ENCODE measurements around the gene AFDN.

AFDN gene

DNA sequence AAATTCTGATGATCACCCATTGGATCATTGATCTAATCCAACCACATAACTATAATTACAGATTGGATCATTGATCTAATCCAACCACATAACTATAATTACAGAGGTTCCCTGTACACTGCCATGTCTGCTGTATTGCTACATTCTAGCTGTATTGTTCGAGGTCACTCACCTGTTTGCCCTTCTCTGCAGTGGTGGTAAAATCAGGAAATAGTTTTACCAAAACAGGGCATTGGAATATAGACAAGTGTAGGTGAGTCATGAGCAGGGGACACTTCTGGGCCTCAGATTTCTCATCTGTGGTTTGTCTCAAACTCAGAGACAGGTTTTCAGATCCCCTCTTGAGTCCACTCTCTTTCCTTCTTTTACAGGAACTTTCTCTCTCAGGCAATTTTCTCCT is 9.0 kb upstream of the AFDN start:
- H3K4me3 ChIP-seq (ENCODE audit: low read depth, low read length) = no peak overlapping the region
- TF ChIP-seq, protein P1, sequence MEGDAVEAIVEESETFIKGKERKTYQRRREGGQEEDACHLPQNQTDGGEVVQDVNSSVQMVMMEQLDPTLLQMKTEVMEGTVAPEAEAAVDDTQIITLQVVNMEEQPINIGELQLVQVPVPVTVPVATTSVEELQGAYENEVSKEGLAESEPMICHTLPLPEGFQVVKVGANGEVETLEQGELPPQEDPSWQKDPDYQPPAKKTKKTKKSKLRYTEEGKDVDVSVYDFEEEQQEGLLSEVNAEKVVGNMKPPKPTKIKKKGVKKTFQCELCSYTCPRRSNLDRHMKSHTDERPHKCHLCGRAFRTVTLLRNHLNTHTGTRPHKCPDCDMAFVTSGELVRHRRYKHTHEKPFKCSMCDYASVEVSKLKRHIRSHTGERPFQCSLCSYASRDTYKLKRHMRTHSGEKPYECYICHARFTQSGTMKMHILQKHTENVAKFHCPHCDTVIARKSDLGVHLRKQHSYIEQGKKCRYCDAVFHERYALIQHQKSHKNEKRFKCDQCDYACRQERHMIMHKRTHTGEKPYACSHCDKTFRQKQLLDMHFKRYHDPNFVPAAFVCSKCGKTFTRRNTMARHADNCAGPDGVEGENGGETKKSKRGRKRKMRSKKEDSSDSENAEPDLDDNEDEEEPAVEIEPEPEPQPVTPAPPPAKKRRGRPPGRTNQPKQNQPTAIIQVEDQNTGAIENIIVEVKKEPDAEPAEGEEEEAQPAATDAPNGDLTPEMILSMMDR (IDR thresholded peaks at IDR 0.05; ENCODE audit: control insufficient read depth, extremely low read depth, insufficient read depth) = no peak
- no peak for DNase-seq (ENCODE audit: low read depth)

DNA sequence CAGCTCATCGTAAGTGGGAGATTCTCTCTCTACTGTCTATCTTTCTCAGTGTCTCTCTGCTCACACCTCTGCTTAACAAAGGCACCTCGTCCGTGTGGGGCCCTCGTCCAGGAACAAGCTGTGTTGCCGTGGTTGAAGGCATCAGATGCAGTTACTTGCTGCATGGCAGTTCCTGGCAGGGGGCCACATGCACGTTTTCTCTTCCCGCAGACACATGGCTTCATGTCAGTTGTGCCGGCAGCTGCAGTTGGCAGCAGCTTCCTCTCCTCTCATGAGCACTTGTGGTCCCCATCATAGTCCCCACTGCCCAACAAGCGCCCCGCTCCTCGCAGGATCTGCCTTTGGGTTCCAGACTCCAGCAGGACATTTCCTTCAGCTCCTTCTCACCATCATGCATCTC is 7.1 kb upstream of the AFDN start:
- no peak overlapping the region for H3K4me3 ChIP-seq (ENCODE audit: low read depth, low read length)
- no peak for DNase-seq (ENCODE audit: low read depth)
- TF ChIP-seq, protein P1 (IDR thresholded peaks at IDR 0.05; ENCODE audit: control insufficient read depth, extremely low read depth, insufficient read depth) = no peak

DNA sequence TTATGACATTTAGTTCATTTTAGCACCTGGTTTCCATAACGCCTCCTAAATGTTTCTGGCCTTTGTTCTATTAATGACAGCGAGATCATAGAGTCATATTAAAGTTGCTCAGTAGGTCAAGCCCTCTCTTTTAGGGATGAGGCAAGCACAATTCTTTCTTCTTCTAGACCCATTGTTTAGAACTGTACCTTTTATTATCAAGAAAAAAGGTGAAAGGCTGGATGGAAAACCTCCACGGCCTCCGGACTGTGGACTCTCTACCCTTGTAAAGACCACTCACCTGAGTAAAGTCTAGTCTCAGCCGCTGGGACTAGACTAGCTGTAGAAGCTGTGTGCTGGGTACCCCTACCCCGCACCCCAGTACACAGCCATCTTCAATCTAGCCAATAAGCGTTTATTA is 6.0 kb upstream of the AFDN start:
- DNase-seq (ENCODE audit: low read depth) = no peak
- no peak overlapping the region for H3K4me3 ChIP-seq (ENCODE audit: low read depth, low read length)
- TF ChIP-seq, protein P1 (IDR thresholded peaks at IDR 0.05; ENCODE audit: control insufficient read depth, extremely low read depth, insufficient read depth) = no peak

DNA sequence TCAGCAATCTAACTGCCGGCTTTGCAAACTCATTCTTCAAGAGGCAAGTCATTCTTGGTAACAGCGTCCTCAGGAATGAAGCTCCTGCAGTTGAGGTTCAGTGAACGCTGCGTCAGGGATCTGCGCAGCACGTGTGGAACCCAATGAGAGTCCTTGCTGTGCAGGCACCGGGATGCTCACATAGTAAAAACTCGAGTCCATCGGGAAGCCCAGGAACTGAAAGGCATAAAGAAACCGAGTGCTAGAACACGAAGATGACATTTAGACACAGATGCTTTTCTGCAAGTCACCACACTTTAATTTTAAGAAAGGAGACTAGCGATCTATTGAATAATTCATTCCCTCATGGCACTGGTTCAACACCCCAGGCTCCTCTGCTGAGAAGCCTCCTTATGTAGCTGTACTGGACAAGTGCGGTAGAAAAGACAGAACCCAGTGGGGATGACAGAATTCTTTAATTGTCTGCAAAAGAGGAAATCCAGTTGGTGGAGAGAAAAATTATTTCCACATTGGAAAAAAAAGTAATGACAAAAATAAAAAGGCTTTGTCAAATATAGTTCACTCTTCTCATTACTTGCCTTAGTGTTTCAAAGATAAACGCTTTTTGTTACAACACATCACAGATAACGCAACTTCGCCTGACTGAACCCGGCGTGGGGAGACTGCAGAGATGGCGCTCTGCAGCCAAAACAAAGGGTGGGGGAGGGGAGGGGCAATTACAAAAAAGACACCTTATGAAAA is 1.9 kb upstream of the AFDN start:
- DNase-seq (ENCODE audit: low read depth) = no peak
- no peak overlapping the region for H3K4me3 ChIP-seq (ENCODE audit: low read depth, low read length)
- TF ChIP-seq, protein P1 (IDR thresholded peaks at IDR 0.05; ENCODE audit: control insufficient read depth, extremely low read depth, insufficient read depth) = no peak

DNA sequence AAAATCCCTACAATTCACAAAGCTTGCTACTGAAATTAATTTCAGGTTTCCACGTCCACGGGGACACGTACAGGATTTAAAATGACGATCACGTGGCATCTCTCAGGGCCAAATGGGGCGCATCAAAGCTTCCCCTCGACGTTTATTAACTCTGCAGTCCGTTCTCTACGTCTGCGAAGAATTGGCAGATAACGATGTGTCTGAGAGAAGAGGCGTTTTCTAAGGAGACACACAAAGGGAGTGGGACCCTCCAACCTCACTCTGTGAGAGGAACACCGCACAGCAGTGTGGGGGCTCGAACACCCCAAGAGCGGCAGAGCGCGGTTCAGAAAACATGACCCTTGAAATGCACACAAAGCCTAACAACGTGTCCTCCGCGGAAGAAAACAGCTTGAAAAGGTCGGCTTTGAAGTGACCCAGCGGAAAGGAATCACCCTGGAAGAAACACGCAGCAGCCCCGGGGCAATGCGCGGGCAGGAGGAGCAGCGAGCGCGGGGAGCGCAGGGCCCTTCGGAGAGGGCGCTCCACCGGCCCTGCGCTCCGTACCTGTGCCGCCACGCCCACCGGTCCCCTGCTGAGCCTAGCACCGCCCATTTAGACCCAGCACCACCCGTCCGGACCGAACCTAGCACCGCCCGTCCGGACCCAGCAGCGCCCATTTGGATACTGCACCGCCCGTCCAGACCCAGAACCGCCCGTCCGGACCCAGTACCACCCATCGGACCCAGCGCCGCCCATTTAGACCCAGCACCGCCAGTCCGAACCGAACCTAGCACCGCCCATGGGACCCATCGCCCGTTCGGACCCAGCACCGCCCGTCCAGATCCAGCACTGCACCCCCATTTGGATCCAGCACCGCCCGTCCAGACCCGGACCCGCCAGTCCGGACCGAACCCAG is 1.1 kb upstream of the AFDN start:
- no peak for DNase-seq (ENCODE audit: low read depth)
- H3K4me3 ChIP-seq (ENCODE audit: low read depth, low read length) = peak overlapping the region; percentile 65
- TF ChIP-seq, protein P1 (IDR thresholded peaks at IDR 0.05; ENCODE audit: control insufficient read depth, extremely low read depth, insufficient read depth) = no peak

DNA sequence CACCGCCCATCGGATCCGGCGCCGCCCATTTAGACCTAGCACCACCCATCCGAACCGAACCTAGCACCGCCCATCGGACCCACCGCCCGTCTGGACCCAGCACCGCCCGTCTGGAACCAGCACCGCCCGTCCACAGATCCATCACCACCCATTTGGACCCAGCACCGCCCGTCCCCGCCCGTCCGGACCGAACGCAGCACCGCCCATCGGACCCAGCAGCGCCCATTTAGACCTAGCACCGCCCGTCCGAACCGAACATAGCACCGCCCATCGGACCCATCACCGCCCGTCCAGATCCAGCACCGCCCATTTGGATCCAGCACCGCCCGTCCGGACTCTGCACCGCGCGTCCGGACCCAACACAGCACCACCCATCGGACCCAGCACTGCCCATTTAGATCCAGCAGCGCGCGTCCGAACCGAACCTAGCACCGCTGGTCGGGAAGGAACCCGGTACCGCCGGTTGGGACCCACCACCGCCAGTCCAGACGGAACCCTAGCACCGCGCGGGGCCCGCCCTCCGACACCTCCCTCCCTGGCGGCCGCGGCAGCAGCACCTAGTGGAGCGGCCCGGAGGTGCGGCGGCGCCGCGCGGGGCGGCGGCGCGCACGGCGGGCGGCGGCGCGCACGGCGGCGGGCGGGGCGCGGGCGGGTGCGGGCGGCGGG is 348 bp upstream of the AFDN start:
- TF ChIP-seq, protein P1 (IDR thresholded peaks at IDR 0.05; ENCODE audit: control insufficient read depth, extremely low read depth, insufficient read depth) = peak; percentile 25
- H3K4me3 ChIP-seq (ENCODE audit: low read depth, low read length) = peak overlapping the region; percentile 65
- peak; percentile 73 for DNase-seq (ENCODE audit: low read depth)
